Fibroblast of skin of abdomen (primary cell): ENCODE measurements around the gene EPB42.
"Not testable (repeated sequence)": the region's sequence is repeated elsewhere in the genome, so short reads cannot be mapped to it uniquely, and the experiment has no call there.

ENCODE experiments used
- DNase-seq: peaks from one replicate; pipeline ENCODE4 v3.0.0-alpha.2; 2013

Gene EPB42

GRCh38 chr15:43185157-43186002, 35.4 kb downstream of the EPB42 start, which contains the start of gene CCNDBP1:
CCNDBP1 (plus strand) TSS chr15:43185403; CDS start chr15:43185499, 96 bp downstream.
- DNase-seq, result peak; percentile 61

GRCh38 chr15:43184407-43185124, 36.3 kb downstream of the EPB42 start:
- no peak for DNase-seq

- no peak for DNase-seq
Measured at GRCh38 chr15:43183270-43183669, 37.5 kb downstream of the EPB42 start.

DNA sequence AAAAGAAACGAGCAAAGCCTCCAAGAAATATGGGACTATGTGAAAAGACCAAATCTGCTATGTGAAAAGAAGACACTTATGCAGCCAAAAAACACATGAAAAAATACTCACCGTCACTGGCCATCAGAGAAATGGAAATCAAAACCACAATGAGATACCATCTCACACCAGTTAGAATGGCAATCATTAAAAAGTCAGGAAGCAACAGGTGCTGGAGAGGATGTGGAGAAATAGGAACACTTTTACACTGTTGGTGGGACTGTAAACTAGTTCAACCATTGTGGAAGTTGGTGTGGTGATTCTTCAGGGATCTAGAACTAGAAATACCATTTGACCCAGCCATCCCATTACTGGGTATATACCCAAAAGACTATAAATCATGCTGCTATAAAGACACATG, 43.7 kb downstream of the EPB42 start:
- not testable (repeated sequence) for DNase-seq

GRCh38 chr15:43175656-43176309, 45.0 kb downstream of the EPB42 start:
- DNase-seq, result not testable (repeated sequence)

- DNase-seq, result no peak
Measured at GRCh38 chr15:43169888-43170287, 50.9 kb downstream of the EPB42 start.

DNA sequence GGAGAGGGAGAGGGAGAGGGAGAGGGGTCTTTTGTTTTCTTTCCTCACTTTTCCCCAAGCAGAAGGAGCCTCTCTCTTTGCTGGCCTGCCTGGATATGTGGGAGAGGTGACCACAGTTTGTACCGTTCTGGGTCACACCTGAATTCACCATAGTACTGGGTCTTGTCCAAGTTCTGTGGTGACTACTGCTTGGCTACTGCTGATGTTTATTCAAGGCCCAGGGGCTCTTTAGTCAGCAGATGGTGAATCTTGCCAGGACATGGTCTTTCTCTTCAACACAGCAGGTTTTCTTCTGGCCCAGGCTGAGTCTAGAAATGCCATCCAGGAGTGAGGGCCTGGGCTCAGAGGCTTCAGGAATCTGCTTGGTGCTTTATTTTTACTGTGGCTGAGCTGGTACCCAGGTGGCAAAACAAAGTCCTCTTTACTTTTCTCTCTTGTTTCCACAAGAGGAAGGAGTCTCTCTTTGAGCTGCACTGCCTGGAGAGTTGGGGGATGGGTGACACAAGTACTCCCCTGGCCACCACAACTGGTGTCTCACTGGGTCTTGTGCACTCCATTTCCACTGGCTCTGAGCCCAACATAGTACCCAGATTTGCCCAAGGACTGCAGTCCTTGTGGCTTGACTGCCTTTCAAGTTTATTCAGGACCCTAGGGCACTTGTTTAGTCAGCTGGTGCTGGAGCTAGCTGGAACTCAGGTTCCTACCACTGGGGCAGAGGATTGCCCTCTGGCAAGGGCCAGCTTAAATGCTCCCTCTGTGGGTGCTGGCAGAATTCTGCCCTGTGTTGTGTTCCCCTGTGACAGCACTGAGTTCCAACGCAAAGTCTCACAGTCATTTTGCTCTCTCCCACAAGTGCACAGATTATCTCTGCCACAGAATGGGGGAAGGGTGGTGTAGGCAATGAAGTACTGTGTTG, 52.4 kb downstream of the EPB42 start:
- DNase-seq, result no peak

DNA sequence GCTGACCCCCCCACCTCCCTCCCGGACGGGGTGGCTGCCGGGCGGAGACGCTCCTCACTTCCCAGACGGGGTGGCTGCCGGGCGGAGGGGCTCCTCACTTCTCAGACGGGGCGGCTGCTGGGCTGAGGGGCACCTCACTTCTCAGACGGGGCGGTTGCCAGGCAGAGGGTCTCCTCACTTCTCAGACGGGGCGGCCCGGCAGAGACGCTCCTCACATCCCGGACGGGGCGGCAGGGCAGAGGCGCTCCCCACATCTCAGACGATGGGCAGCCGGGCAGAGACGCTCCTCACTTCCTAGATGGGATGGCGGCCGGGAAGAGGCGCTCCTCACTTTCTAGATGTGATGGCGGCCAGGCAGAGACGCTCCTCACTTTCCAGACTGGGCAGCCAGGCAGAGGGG, 53.6 kb downstream of the EPB42 start:
- not testable (repeated sequence) for DNase-seq

GRCh38 chr15:43165801-43166325, 55.0 kb downstream of the EPB42 start:
- no peak for DNase-seq

GRCh38 chr15:43153269-43153668, 67.5 kb downstream of the EPB42 start:
- DNase-seq, result no peak

- DNase-seq, result no peak
Measured at GRCh38 chr15:43151688-43152087, 69.1 kb downstream of the EPB42 start.

DNA sequence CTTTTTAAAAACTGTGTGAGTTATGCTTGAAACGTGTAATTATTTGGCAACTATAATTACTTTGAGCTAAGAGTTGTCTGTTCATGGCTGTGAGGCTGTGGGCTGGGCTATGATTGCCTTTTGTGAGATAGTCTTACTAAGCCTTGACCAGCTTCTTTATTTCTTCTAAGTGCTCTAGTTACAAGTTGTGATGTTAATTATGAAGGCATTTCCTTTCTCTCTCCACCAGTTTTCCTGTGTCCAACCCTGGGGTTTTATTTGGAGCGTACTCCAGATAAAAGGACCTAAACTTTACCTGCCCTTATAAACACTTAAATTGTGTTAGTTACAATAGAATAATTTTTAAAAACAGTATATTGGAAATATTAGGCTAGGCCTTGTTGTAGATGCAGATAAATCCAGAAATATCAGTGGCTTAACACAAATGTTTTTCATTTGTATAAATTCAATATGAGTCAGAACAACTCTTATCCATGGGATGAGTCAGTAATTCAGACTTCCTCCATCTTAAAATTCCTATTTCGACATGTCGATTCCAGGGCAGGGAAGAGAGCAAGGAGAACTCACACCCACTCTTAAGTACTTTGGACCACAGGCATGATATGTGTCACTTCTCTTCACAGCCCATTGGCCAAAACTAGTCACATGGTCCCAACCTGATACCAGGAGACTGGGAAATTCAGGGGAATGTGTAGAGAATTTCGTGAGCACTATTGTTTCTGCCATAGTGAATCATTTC, 70.5 kb downstream of the EPB42 start:
- DNase-seq, result peak; percentile 96
